Psoas muscle (tissue), 8 donors: ENCODE results near the gene NLGN4X. TPM values are rescaled to one million over a fixed set of nuclear protein-coding genes. Genes with fewer than 3 reads are reported as not detected.

Experiments used
- ATAC-seq, 4 donors: fragments of 200-7000 bp; cut with Tn5 transposase; one replicate each; pipeline ENCODE4 v1.9.1; 2020; ENCODE audit warnings: moderate library complexity in 3 of 4, mild to moderate bottlenecking in 2 of 4
- DNase-seq, 2 donors: peaks; one replicate each; pipeline ENCODE4 v3.0.0-alpha.2; 2020
- H3K27ac ChIP-seq: fragments of 200-600 bp; one replicate; pipeline ENCODE4 v1.8.0; 2022
- H3K27me3 ChIP-seq, 3 donors: fragments of 200-600 bp in 1 of 3; one replicate each; pipeline versions ENCODE4 v1.6.1 to v1.8.0; 2013 to 2022; ENCODE audit warnings: low read length in 2 of 3, mild to moderate bottlenecking in 2 of 3, moderate library complexity in 1 of 3; ENCODE audit not compliant: insufficient read depth in 3 of 3
- H3K36me3 ChIP-seq, 2 donors: fragments of 200-600 bp in 1 of 2; one replicate each; pipeline versions ENCODE4 v1.6.1 to v1.8.0; 2013 to 2022; ENCODE audit warnings: low read depth in 1 of 2, mild to moderate bottlenecking in 1 of 2, moderate library complexity in 1 of 2; ENCODE audit not compliant: insufficient read depth in 1 of 2
- H3K4me1 ChIP-seq: fragments of 200-600 bp; one replicate; pipeline ENCODE4 v1.8.0; 2022
- H3K4me3 ChIP-seq: fragments of 200-600 bp; one replicate; pipeline ENCODE4 v1.8.0; 2022; ENCODE audit warnings: mild to moderate bottlenecking
- H3K9me3 ChIP-seq: fragments of 200-600 bp; one replicate; pipeline ENCODE4 v1.8.0; 2022
- CTCF ChIP-seq: fragments of 200-600 bp; IDR thresholded peaks from one replicate; pipeline ENCODE4 v1.8.0; 2022; ENCODE audit warnings: antibody characterized with exemption
- WGBS, 3 donors: extraction: QIAGEN DNeasy Blood & Tissue Kit; methylation state at CpG; one replicate each; pipeline versions ENCODE4 v1.1.6 to v1.1.7; 2013; 5-methylcytosine and 5-hydroxymethylcytosine counted together
- intact Hi-C, 2 donors: fragments of 100-400 bp; cut with DNase I; formaldehyde crosslinking; loops; one replicate each; pipeline versions ENCODE4 v1.11.0 to v1.14.2; 2022
- polyA plus RNA-seq, 3 donors: library from polyadenylated mRNA; stranded (reverse); fragments of 200-250 nt; gene quantifications; one replicate each; pipeline ENCODE4 v1.2.3, GENCODE V29; 2013
- total RNA-seq, 4 donors: library from RNA; stranded (reverse); fragmentation: NEBNext Ultra II Directional in 2 of 4; extraction: Animal tissue kit (Norgen Biotek cat#: 25700) in 2 of 4; gene quantifications; one replicate each; pipeline versions ENCODE4 v1.2.1 to v1.2.4, GENCODE V29; 2021 to 2023
- donor health status: healthy with polysubstance abuse.
- donor health status: DM: no; HTN: no; CAD: no; lungs with moderate emphysema.
- donor health status: Bipolar disorder and iron deficiency.
- donor health status: healthy.
- donor health status: DM: yes; HTN: yes; CAD: no.
- donor health status: DM: no; HTN: no; CAD: no.
- donor health status: DM: no; HTN: no; CAD: no.
- donor health status: DM: yes; HTN: yes; CAD: no.

NLGN4X gene
- total and polyA plus RNA-seq, 7 donors = 0.05 to 0.59 (median 0.13) TPM

DNA sequence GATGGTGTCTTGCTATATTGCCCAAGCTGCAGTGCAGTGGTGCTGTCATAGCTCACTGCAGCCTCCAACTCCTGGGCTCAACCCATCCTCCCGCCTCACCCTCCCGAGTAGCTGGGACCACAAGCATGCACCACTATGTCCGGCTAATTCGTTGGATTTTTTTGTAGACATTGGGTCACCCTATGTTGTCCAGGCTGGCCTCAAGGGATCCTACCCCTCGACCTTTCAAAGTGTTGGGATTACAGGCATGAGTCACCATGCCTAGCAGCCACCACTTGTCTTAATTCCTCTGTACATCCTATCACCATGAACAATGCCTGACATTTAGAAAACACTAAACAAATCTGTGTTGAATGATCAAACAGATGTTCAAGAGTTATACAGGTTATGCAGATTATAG is 76.7 kb downstream of the NLGN4X start:
- H3K36me3 ChIP-seq = no peaks in the 10 kb centered on the region
- H3K27me3 ChIP-seq = no peaks in the 10 kb centered on the region
- DNase-seq (no peak), ATAC-seq (no peak)
- H3K4me1 ChIP-seq = no peaks in the 10 kb centered on the region
- intact Hi-C loops = no loop called here
- H3K27ac ChIP-seq = no peak overlapping the region
- H3K4me3 ChIP-seq = no peak overlapping the region
- H3K9me3 ChIP-seq = no peaks in the 10 kb centered on the region
- TF ChIP-seq CTCF = no peak
- 50 to 79% (median 74%) methylated on average over 5 of the region's 5 CpGs for WGBS, 3 donors

GRCh38 chrX:6149060-6149872 is 79.4 kb downstream of the NLGN4X start:
- DNase-seq (no peak), ATAC-seq (no peak)
- no peaks in the 10 kb centered on the region for H3K36me3 ChIP-seq
- H3K4me3 ChIP-seq = no peak overlapping the region
- no peaks in the 10 kb centered on the region for H3K4me1 ChIP-seq
- H3K27me3 ChIP-seq = no peaks in the 10 kb centered on the region
- no peak for TF ChIP-seq CTCF
- H3K27ac ChIP-seq = no peak overlapping the region
- H3K9me3 ChIP-seq = no peaks in the 10 kb centered on the region
- WGBS, 3 donors = 63 to 71% (median 68%) methylated on average over 6 of the region's 6 CpGs
- intact Hi-C loops = no loop called here

- no peaks in the 10 kb centered on the region for H3K27me3 ChIP-seq
- ATAC-seq (no peak), DNase-seq (no peak)
- intact Hi-C loops = no loop called here
- no peaks in the 10 kb centered on the region for H3K4me1 ChIP-seq
- H3K36me3 ChIP-seq = no peaks in the 10 kb centered on the region
- no peak for TF ChIP-seq CTCF
- no peak overlapping the region for H3K27ac ChIP-seq
- H3K4me3 ChIP-seq = no peak overlapping the region
- H3K9me3 ChIP-seq = peaks cover 3% of the 10 kb centered on the region
- WGBS, 3 donors = 74 to 76% (median 76%) methylated on average over 2 of the region's 2 CpGs
Measured at GRCh38 chrX:6134255-6134654, 94.4 kb downstream of the NLGN4X start.

- 96 to 100% (median 97%) methylated on average over 5 of the region's 5 CpGs for WGBS, 3 donors
- no peak overlapping the region for H3K27ac ChIP-seq
- H3K27me3 ChIP-seq = no peaks in the 10 kb centered on the region
- ATAC-seq (no peak), DNase-seq (no peak)
- peaks cover 3% of the 10 kb centered on the region for H3K9me3 ChIP-seq
- no peak overlapping the region for H3K4me3 ChIP-seq
- H3K36me3 ChIP-seq = no peaks in the 10 kb centered on the region
- intact Hi-C loops = no loop called here
- TF ChIP-seq CTCF = no peak
- no peaks in the 10 kb centered on the region for H3K4me1 ChIP-seq
Measured at GRCh38 chrX:6132970-6133369, 95.7 kb downstream of the NLGN4X start.

- Histone ChIP-seq H3K27ac (no peak overlapping the region), H3K4me3 (no peak overlapping the region), H3K27me3 (no peaks in the 10 kb centered on the region), H3K4me1 (no peaks in the 10 kb centered on the region), H3K9me3 (peaks cover 3% of the 10 kb centered on the region), H3K36me3 (no peaks in the 10 kb centered on the region)
- ATAC-seq = no peak
- intact Hi-C loops = no loop called here
- no peak for DNase-seq
- TF ChIP-seq CTCF = no peak
Measured at GRCh38 chrX:6131287-6131686, 97.4 kb downstream of the NLGN4X start.
